A549 treated with CORT108297 at 1 μM for 4 hours (cell line): ENCODE measurements around the gene PTPRU. TPM values are rescaled to one million over a fixed set of nuclear protein-coding genes. Genes with fewer than 3 reads are reported as not detected.

Experiments
- total RNA-seq: library from RNA; stranded (reverse); fragments of 200-300 nt; extraction: Qiagen RNA extraction; gene quantifications from 5 replicates; pipeline ENCODE4 v1.2.3, GENCODE V29; 2022

The PTPRU gene
- total RNA-seq, result 6.0 to 8.9 TPM (median 7.0 TPM) in 5 replicates

DNA sequence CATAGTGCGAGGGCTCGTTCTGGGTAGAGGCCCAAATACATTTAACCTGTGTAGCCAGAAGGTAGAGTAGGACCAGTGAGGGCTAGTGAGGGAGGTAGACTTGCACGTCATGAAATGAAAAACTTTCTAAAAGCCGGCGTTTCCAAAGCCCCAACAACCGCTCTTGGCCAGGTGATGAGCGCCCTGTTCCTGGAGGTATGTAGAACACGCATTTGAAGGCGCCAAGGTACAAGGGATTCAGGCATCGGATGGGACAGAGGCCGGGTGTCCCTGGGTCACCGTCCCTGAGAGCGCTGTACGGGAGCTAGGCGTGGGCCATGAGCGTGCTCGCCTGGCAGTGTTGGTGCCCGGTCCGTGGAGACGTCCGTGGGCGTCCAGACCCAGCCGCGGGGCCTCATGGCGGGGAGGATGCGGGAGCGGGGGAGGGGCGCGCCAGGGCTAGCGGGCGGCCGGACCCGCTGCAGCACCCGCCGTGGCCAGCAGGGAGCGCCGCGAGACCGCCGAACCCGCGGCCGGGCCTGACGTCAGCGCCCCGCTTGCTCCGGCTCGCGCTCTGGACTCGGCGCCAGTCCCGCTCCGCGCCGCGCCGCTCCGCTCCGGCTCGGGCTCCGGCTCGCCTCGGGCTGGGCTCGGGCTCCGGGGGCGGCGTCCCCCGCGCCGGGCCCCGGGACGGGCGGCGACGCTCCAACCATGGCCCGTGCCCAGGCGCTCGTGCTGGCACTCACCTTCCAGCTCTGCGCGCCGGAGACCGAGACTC lies at the start of gene PTPRU:
TSS of gene PTPRU (plus strand) at position 568 of the 757 bp plus-strand sequence. CDS start at position 691, 123 bp downstream.

GRCh38 chr1:29230553-29231378 lies 5.6 kb upstream of the PTPRU start, which contains the start of gene MECR:
TSS of gene MECR (minus strand) at chr1:29230934. CDS start at chr1:29230906, 28 bp downstream.

Other genes with a start within 250 kb of the PTPRU start
- 0.05 to 0.16 TPM (median 0.12 TPM) in 5 replicates for gene TMEM200B, start 112.6 kb upstream of the PTPRU start, total RNA-seq
- gene SRSF4, start 54.6 kb upstream of the PTPRU start, total RNA-seq, result 42.9 to 50.4 TPM (median 45.9 TPM) in 5 replicates
- gene MECR, start 5.6 kb upstream of the PTPRU start, total RNA-seq, result 19.2 to 23.2 TPM (median 20.7 TPM) in 5 replicates